ENCODE data around the gene MYCBP.

GRCh38 chr1:38814984-38815464 lies 58.1 kb downstream of the MYCBP start:
- TF ChIP-seq GATA2 (IDR thresholded peaks at IDR 0.05; ENCODE audit: low read depth, low read length) (no peak), GATA3 (IDR thresholded peaks at IDR 0.05; ENCODE audit: low read depth, low read length) (no peak)
